Esophagus mucosa (tissue), 1 donor: Measurements from ENCODE around the gene DENND1B. TPM values are rescaled to one million over a fixed set of nuclear protein-coding genes. Genes with fewer than 3 reads are reported as not detected.

ENCODE experiments used
- ATAC-seq: fragments of 200-7000 bp; cut with Tn5 transposase; one replicate; pipeline ENCODE4 v1.9.1; 2020
- total RNA-seq: library from RNA; stranded (reverse); gene quantifications from one replicate; pipeline ENCODE4 v1.2.4, GENCODE V29; 2023
- donor health status: DM: yes; HTN: yes; CAD: no.

The DENND1B gene
- total RNA-seq, 1 donor from 2014 or later, result 15.2 TPM

- ATAC-seq, result peak; percentile 28
Observed at GRCh38 chr1:197683895-197684553, 91.3 kb downstream of the DENND1B start.

- ATAC-seq, result no peak
Observed at GRCh38 chr1:197683280-197683679, 92.0 kb downstream of the DENND1B start.

GRCh38 chr1:197680311-197680710 lies 95.0 kb downstream of the DENND1B start:
- ATAC-seq, result no peak

- ATAC-seq, result no peak
Observed at GRCh38 chr1:197677752-197678295, 97.5 kb downstream of the DENND1B start.

GRCh38 chr1:197677313-197677712 lies 98.0 kb downstream of the DENND1B start:
- ATAC-seq, result no peak

- ATAC-seq, result no peak
Observed at GRCh38 chr1:197675583-197676208, 99.6 kb downstream of the DENND1B start.

GRCh38 chr1:197674286-197674685 lies 101.0 kb downstream of the DENND1B start:
- ATAC-seq, result no peak

GRCh38 chr1:197673292-197673691 lies 102.0 kb downstream of the DENND1B start:
- ATAC-seq, result no peak

GRCh38 chr1:197672347-197672746 lies 102.9 kb downstream of the DENND1B start:
- no peak for ATAC-seq

GRCh38 chr1:197671920-197672319 lies 103.4 kb downstream of the DENND1B start:
- no peak for ATAC-seq

GRCh38 chr1:197671140-197671539 lies 104.1 kb downstream of the DENND1B start:
- ATAC-seq, result no peak

GRCh38 chr1:197666769-197667285 lies 108.5 kb downstream of the DENND1B start:
- ATAC-seq, result no peak

- no peak for ATAC-seq
Observed at GRCh38 chr1:197664391-197664790, 110.9 kb downstream of the DENND1B start.

GRCh38 chr1:197663162-197663953 lies 111.9 kb downstream of the DENND1B start:
- no peak for ATAC-seq

GRCh38 chr1:197660389-197660788 lies 114.9 kb downstream of the DENND1B start:
- no peak for ATAC-seq

- ATAC-seq, result no peak
Observed at GRCh38 chr1:197659171-197659570, 116.1 kb downstream of the DENND1B start.

- ATAC-seq, result no peak
Observed at GRCh38 chr1:197649188-197649587, 126.1 kb downstream of the DENND1B start.

GRCh38 chr1:197638316-197638715 lies 137.0 kb downstream of the DENND1B start:
- no peak for ATAC-seq

GRCh38 chr1:197637406-197637805 lies 137.9 kb downstream of the DENND1B start:
- ATAC-seq, result no peak

GRCh38 chr1:197633447-197634078 lies 141.7 kb downstream of the DENND1B start:
- ATAC-seq, result no peak

GRCh38 chr1:197632651-197633050 lies 142.6 kb downstream of the DENND1B start:
- no peak for ATAC-seq

- no peak for ATAC-seq
Observed at GRCh38 chr1:197632005-197632404, 143.3 kb downstream of the DENND1B start.

GRCh38 chr1:197622371-197622770 lies 152.9 kb downstream of the DENND1B start:
- ATAC-seq, result no peak
